GM21717 (cell line): ENCODE results near the gene TGM6.

Source experiments
- ATAC-seq: cut with Tn5 transposase; IDR thresholded peaks from one replicate; pipeline ENCODE4 v1.9.1; 2021; ENCODE audit warnings: mild to moderate bottlenecking, moderate library complexity; ENCODE audit not compliant: unreplicated experiment

TGM6 gene

DNA sequence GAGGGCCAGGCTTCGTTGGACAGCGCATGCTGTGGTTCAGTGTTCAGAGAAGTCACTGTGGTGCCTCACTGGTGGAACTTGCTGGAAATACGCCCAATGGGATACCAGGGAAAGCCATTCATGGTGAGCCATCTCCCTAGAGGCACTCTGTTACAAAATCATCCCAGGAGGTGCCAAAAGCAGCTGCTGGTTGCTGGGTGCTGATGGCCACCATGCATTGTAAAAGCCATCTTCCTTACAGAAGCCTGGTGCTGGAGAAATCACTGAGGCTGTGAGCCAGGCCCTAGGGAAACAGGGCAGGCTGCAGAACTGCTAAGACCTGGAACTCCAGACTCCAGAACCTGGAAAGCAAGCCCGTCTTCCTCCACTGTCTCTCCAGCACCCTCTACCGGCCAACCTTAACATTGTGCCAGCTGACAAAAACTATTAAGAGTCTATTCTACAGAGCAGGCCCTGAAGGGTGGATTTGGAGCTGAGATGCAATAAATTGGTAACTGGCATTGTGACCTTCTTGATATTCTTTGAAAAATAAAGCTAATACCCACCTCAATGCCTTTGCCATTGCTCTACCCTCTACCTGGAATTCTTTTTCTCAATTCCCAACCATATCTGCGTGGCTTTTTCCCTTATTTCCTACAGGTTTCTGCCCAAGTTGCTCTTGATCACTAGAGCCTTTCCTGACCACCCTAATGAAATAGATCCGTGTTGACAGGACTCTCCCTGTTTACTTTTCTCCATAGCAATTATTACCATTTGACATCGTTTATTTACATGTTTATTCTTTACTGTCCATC lies 71.4 kb downstream of the TGM6 start:
- ATAC-seq = no peak

DNA sequence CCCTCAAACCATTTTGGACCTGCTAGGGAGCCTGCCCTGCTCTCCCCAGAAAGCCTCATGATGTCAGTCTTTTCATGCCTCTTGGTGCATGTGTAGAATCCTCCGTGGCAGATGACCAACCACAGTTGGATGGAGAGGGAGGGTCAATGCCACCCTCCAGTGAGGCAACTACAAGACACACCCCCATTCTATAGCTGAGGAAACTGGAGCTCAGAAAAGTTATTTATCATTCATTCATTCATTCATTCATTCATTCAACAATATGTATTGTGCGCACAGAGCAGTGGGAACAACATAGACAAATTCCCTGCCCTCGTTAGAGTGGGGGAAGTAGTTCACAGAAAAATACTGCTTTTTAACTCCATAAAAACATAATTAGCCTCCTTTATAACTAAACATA lies 73.1 kb downstream of the TGM6 start:
- no peak for ATAC-seq

DNA sequence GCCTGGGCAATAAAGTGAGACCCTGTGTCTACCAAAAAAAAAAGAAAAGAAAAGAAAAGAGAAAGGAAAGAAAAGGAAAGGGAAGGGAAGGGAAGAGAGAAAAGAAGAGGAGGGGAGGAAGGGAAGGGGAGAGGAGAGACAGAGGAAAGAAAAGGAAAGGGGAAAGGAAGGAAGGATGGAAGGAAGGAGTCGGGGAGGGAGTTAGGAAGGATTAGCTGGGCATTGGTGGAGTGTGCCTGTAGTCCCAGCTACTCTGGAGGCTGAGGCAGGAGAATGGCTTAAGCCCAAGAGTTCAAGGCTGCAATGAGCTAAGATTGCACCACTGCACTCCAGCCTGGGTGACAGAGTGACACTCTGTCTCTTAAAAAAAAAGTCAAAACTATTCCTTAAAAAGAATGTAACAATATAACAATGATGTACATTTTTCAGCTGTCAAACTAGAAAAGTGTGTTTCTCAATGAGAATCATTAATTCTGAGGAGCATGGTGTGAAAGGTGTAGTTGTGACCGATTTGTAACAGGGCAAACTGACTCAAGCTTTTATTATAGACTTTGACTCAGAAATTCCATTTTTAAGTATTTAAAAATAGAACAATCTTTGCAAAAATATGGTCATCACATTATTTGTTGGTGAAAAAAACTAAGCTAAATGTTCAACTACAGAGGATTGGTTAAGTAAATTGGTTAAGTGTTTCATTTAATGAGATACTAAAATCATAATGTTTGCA lies 75.2 kb downstream of the TGM6 start:
- no peak for ATAC-seq

DNA sequence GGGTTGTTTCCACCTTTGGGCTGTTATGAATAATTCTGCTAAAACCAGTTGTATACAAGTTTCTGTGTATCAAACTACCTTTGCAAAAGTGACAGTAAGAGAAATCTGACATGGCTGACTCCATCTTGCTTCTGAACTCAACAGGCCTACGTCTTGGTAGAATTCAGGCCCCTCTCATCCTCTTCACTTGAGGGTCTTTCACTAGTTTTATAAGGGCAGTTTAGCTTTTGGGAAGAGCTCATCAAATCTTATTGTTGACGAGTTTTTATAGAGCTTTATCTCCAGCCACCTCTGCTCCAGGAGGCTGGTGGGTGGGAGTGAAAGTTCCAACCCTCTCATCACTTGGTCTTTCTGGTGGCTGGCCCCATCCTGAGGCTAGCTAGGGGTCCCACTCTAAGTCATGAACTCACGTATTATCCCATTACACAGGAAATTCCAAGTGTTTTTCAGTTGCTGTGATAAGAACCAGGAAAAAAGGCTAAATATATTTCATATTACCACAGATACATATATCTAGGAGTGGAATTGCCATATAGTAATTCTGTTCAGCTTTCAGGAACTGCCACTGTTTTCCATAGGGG lies 78.3 kb downstream of the TGM6 start:
- no peak for ATAC-seq

DNA sequence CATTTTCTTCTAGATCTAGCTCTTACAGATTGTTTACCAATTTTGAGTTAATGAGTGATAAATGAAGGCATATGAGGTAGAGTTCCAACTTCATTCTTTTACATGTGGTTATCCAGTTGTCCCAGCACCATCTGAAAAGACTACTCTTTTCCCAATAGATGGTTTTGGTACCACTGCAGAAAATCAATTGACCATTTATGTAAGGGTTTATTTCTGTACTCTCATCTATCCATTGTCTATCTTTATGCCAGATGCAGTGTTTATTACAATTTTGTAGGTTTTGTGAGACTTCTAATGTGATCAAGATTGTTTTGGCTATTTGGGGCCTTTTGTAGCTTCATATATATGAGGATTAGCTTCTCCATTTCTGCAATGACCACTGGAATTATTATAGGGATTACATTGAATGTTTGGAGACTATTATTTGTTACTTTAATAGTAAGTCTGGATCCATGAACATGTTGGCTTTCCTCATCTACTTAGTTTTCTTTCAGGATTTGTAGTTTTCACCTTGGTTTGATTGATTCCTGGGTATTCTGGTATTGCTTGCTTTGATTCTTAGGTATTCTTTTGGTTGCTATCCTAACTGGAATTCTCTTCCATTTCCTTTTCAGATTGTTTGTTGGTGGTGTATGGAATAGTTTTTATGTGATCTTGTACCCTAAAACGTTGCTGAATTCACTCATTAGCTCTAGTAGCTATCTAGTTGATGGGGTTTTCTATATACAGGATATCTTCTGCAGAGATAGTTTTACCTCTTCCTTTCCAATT lies 79.5 kb downstream of the TGM6 start:
- no peak for ATAC-seq

DNA sequence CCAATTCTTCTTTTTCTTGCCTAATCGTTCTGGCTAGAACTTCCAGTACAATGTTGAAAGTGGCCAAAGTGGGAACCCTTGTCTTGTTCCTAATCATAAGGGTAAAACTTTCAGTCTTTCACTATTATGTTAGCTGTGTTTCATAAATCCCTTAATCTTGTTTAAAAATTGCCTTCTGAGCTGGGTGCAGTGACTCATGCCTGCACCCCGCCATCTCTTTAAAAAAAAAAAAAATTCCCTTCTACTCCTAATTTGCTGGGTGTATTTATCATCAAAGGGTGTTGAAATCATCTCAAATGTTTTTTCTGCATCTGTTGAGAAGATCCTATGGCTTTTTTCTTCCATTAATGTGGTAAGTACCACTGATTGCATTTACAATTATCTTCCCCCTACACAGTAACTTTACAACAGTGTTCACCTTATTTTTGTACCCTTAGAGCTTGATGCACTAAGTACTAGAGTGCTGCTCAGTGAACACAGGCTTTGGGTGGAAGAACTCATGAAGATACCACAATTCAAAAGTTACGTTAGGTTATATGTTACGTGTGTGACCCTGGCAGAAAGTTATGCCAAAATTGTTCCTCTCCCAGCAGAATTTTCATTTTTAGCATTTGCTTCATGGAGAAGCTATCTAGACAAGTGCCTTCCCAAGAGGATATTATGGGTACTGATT lies 80.2 kb downstream of the TGM6 start:
- ATAC-seq = no peak

DNA sequence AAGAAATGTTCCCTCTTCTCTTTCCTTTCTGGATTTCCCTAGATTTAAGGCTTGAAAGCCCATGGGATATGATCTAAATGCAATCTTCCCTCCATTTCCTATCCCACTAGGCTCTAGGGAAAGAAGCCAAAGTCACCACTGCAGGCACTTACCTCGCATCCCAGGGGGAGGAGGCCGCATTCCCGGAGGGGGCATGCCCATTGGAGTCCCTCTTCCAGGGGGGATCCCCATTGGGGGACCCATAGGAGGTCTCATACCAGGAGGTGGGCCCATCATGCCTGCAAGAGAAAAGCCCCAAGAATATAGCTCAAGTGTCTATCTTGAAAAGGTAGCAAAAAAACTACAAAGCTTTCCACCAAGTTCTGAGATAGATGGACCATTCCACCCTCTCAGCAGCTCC lies 81.8 kb downstream of the TGM6 start:
- ATAC-seq = no peak

DNA sequence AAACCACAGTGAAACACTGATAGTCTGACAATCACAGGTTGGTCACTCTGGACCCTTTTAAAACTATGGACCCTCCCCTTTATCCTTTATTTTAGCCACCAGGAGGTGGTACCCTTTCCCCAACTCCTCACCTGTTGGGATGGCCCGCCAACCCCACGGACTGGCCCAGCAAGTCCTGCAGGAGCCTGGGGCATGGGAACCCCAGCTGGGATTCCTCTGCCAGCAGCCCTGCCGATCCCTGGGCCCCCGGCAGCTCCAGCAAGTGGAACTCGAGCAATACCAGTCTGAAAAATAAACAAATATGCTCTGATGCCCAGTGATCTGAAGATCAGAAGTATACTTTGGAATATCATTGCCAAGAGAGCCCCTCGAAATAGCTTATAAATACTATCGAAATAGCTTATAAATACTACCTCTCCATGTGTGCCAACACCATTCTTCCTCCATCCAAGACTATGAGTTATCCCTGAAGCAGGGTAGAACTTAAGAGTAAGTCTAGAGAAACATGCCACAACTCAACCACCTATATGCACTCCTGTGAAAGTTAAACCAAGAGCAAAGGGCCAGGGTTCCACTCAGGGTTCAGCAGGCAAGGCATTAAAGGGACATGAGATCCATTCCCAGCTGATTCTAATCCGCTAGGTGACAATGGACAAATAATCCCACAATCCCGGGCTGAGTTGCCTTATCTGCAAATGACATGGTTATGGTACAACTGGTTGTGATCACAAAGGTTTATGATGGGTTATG lies 83.1 kb downstream of the TGM6 start:
- ATAC-seq = no peak

DNA sequence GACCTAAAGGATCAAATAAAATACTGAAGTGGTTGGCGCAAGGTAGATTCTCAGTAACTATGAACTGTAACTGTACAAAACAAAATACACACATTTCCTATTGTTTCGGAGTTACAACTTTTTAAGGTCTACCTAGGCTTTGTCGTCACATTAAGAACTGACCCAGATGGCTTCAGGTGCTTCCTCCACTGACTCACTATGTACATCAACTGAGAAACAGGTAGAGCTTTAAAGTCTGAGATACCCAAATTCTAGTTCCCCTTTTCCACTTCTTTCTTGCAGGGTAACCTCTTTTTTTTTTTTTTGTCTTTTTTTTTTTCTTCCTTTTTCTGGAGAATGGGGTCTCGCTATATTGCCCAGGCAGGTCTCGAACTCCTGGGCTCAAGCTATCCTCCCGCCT lies 84.4 kb downstream of the TGM6 start:
- no peak for ATAC-seq

DNA sequence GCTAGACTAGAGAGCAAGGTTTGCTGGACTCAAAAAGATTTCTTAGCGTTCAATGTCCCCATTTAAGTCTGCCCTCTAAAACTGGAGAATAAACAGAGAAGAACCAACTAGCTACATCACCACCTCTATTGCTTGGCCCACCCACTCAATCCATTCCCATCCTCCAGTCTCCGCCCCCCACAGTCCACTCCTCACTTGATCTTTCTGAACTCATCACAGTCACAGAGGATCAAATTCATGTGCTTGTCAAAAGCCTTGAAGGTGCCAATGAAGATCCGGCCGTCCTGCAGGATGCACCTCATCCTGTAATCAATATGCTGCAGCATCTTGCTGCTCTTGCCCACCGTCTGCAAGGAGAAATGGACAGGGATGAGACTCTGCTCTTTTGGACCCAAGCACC lies 86.7 kb downstream of the TGM6 start:
- no peak for ATAC-seq

DNA sequence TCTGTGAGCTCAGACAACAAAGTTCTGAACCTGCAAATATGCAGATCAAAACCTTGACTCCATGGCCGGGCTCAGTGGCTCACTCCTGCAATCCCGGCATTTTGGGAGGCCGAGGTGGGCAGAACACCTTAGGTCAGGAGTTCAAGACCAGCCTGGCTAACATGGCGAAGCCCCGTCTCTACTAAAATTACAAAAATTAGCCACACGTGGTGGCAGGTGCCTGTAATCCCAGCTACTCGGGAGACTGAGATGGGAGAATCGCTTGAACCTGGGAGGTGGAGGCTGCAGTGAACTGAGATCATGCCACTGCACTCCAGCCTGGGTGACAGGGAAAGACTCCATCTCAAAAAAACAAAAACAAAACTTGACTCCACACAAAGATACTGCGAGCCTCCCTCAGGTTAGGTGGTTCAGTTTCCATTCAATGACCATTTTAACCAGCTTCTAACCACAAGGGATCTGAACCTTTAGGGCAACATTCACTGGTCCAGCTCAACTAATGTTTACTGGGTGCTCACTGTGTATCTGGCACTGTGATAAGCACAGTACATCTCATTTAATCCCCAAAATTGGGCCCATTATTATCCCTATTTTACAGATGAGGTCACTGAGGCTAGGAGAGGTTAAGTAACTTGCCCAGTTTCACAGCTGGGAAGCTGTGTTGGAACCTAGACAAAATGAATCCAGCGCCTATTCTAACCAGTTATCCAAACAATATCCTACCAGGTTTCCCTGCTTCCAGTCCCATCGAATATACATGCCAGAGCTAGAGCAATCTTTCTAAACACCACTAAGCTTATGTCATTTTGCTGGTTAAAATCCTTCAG lies 88.1 kb downstream of the TGM6 start:
- ATAC-seq = no peak

DNA sequence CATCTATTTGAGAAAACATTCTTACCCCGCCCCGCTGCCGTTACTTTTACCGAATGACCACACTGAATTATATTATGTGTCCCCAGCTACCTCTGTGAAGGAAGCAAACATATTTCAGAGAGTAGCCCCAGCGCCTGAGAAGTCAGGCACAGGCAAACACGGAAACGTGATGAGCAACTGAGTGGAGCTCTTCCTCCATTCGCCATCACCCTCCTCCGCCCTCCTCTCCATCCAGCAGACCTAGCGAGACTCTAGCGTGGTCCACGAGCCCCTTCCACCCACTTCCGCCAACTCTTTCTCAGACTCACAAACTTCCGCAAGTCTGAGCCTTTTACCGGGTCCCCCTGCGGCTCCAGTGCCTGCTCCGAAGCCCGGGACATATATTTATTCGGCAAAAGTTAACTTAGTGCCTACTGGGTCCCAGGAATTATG lies 89.3 kb downstream of the TGM6 start:
- ATAC-seq = peak; percentile 35

DNA sequence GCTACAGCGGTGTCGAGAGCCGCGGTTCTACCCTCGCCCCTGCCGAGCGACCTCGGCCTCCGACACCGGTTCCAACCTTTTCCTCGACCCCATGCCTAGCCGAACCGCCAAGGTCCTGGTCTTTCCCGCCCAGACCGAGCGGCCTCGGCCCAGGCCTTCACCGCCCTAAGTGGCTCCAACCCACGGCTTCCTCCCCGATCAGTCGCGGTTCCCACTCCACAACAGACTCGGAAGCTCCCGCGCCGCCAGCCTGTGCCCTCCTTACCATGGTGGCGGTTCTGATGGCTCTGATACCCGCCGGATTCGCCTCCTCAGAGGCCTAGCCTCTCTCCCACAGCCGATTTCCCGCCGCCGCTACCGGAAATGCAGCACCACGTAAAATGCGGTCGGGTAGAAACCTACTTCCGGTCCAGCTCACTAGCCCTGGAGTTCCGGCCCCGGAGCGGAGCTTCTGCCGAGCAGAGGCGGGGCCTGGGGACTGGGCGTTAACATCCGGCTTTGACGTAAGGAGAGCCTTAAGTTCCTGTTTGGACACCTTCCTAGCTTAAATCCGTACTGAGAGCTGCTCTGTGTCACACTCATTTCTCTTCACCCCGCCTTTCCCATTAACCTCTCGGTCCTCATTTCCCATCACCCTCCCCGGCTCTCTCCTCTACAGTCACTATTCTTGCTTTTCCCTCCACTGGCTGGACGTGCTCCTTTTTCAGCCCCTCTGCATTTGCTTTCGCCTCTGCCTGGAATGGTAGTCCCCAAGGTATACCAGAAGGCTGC lies 89.9 kb downstream of the TGM6 start, which contains the start of gene SNRPB:
Gene SNRPB (minus strand): TSS at position 367 of the 771 bp plus-strand sequence. CDS start 99 bp downstream, at position 268.
- ATAC-seq = peak; percentile 96

DNA sequence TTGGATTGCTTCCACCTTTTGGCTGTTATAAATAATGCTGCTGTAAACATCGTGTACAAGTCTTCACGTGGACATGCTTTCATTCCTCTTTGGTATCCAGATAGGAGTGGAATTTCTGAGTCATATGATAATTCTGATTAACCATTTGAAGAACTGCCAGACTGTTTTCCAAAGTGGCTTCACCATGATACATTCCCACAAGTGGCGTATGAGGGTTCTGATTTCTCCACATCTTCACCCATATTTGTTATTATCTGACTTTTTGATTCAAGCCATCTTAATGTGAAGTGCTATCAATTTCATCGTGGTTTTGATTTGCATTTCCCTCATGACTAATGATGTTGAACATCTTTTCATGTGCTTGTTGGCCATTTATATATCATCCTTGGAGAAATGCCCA lies 92.8 kb downstream of the TGM6 start:
- no peak for ATAC-seq

DNA sequence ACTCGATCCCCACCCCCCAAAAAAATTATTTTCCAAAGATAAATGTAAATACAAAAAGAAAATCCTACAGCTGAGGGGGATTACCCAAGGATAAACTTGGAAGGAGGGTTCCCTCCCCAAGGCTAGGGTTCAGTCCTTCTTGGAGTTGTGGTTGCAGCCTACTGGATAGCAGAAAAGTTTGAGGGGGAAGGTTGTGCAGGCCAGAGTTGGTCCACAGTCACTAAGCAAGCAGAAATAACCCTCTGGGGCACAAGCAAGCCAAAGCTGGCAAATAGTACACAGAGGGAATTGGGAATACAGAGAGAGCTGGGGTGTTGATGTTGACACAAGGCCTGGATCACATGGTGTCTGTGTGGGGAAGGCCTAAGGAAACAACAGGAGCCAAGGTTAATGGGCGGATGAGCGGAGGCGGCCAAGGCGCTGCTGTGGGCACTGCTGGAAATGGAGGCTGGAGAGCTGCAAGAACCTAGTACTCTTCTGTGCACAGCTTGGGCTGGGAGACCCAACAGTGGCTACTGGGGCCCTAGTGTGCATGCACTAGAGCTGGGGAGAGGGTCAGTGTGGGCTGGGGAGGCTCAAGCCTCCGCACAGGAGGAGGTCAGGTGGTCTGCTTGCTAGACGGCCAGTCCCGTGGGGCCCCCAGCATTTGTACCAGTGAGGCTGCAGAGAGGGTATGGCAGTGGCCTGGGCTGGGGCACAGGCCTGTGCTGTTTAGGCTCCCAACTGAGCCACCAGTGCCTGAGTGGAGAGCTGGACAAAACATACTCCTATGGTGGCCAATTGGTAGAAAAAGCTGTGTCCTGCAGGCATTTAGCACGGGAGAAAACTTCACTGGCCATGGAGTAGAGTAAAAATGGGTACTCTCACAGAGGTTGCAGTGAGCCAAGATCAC lies 95.4 kb downstream of the TGM6 start:
- no peak for ATAC-seq

DNA sequence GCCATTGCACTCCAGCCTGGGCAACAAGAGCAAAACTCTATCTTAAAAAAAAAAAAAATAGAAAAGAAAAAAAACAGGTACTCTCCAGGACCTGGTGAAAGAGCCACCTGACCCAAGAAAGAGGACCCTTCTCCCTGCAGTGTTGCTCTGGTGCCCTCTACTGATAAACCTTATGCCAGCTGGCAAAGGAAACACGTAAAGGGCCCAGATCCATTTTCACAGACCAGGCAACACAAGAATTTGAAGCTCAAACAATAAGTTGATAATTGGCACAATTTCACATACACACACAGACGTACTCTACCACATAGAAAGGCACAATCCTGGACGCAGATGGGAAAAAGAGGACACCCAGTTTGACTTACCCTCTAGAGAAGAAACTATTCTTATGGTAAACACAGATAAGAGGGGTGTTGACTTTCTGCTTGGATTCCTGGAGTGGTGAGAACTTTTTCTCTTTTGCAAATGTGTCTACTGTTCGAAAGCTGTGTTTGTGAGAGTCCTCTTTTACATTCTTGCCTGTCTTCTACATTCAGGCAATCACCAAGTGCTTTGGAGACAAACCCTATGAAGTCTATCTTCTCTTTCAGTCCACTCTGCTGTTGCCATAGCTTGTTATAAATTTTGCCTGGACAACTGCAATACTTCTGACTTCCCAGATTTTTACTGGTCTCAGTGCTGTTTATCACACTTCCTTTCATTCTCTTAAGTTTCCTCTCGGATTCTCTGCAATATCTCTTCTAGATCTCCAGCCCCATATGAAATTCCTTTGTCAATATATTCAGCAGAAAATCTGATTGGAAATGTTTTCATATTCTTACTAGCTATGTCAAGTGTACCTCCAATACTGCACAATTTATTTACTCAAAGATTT lies 96.3 kb downstream of the TGM6 start:
- no peak for ATAC-seq
